Choroid plexus epithelial cell (primary cell): ENCODE data around the gene HS3ST4.

Experiments
- DNase-seq: peaks from one replicate; pipeline ENCODE4 v3.0.0-alpha.2; 2010; ENCODE audit warnings: low read depth
- H3K4me3 ChIP-seq: 2 replicates; pipeline ENCODE4 v1.5.1; 2011; ENCODE audit warnings: low read depth, mild to moderate bottlenecking, control low read depth, low read length, moderate library complexity
- CTCF ChIP-seq: conservative IDR thresholded peaks from 2 replicates; pipeline ENCODE4 v1.5.1; 2011; ENCODE audit warnings: low read depth, mild to moderate bottlenecking, control low read depth, inconsistent platforms, low read length, moderate library complexity

The HS3ST4 gene

GRCh38 chr16:25952983-25953382 is 261.2 kb downstream of the HS3ST4 start:
- no peak for DNase-seq
- TF ChIP-seq CTCF = no peak
- no peak overlapping the region for H3K4me3 ChIP-seq

- TF ChIP-seq CTCF = no peak
- H3K4me3 ChIP-seq = no peak overlapping the region
- DNase-seq = no peak
Measured at GRCh38 chr16:25957707-25958106, 265.9 kb downstream of the HS3ST4 start.

GRCh38 chr16:25959221-25959620 is 267.5 kb downstream of the HS3ST4 start:
- DNase-seq = no peak
- no peak for TF ChIP-seq CTCF
- H3K4me3 ChIP-seq = no peak overlapping the region

DNA sequence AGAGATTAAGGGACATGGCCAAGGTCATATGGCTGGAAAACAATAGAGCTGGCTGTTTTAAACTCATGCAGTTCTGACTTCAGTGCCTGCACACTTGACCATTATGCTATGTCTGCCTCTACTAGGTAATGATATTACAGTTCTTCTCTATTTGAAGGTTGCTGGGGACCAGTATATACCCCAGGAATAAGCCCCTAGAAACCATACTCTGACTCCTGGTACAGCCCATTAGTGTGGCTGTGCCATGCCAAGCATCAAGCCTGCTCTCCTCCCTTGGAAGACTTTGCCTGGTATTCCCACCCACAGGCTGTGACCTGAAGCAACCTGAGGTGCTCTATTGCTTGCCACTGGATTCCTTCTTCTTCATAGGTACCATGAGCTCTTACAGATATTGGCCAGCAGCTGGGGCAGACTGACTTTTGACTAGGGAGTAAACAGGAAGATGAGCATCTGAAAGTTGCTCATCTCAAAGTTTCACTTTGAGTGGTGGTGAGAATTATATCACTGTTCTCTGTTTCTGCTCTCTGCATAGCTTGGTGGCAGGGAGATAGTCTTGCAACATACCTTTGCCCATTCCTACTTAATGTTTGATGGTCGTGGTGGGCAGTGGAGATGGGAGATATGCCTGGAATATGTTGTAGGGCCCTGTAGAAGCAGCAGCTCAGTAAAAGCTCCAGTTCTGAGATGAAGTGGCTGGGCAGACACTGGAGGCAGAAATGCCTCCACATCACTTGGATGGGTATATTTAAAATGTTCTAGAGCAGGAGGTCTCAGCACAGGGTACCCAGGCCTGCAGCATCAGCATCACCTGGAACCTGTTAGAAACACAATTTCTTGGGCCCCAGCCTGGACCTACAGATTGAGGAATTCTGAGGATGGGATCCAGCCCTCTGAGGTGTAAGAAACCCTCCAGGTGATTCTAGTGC is 274.7 kb downstream of the HS3ST4 start:
- DNase-seq = no peak
- no peak for TF ChIP-seq CTCF
- no peak overlapping the region for H3K4me3 ChIP-seq

DNA sequence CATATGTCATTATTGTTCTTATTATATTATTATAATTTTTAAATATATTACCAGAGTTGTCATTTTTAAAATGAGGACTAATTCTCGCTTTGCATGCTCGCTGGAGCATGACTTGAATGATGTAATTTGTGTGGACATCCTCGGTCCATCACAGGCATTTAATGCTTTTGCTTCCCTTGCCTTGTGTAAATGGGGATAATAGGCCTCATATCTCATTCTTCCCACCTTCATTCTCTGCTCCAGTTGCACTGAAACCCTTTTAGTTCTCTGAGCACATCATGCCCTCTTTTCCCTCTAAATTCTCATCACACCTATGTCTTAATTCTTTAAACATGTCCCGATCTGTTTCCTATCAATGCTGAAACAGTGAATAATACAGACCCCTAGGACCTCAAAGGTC is 285.4 kb downstream of the HS3ST4 start:
- no peak overlapping the region for H3K4me3 ChIP-seq
- no peak for TF ChIP-seq CTCF
- no peak for DNase-seq

DNA sequence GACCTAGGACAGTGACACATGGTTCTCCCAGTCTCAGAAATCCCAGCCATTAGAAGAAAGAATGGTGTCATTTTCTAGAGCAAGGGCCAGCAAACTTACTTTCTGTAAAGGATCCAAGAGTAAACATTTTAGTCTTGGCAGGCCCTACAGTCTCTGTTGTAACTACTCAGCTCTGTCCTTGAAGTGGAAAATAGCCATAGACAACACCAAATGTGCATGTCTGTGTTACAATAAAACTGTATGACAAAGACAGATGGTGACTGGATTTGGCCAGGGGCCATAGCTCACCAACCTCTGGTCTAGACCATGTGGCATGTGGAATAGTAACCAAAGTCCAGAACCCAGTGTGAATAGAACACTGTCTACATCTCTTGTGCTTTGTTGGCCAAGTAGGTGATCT is 286.5 kb downstream of the HS3ST4 start:
- TF ChIP-seq CTCF = no peak
- no peak overlapping the region for H3K4me3 ChIP-seq
- DNase-seq = no peak

- DNase-seq = no peak
- H3K4me3 ChIP-seq = no peak overlapping the region
- TF ChIP-seq CTCF = no peak
Measured at GRCh38 chr16:25988084-25988483, 296.3 kb downstream of the HS3ST4 start.
